Smooth muscle cell of the coronary artery (primary cell): ENCODE measurements around the gene NOPCHAP1. TPM values are rescaled to one million over a fixed set of nuclear protein-coding genes. Genes with fewer than 3 reads are reported as not detected.

Experiments
- total RNA-seq: library from RNA; depleted of rRNA; stranded (reverse); fragments of >200 nt; gene quantifications from 2 replicates; pipeline ENCODE4 v1.2.3, GENCODE V29; 2014; ENCODE audit warnings: low replicate concordance

Gene NOPCHAP1, protein sequence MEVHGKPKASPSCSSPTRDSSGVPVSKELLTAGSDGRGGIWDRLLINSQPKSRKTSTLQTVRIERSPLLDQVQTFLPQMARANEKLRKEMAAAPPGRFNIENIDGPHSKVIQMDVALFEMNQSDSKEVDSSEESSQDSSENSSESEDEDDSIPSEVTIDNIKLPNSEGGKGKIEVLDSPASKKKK
- 8.3 and 34.0 TPM in 2 replicates for total RNA-seq

DNA sequence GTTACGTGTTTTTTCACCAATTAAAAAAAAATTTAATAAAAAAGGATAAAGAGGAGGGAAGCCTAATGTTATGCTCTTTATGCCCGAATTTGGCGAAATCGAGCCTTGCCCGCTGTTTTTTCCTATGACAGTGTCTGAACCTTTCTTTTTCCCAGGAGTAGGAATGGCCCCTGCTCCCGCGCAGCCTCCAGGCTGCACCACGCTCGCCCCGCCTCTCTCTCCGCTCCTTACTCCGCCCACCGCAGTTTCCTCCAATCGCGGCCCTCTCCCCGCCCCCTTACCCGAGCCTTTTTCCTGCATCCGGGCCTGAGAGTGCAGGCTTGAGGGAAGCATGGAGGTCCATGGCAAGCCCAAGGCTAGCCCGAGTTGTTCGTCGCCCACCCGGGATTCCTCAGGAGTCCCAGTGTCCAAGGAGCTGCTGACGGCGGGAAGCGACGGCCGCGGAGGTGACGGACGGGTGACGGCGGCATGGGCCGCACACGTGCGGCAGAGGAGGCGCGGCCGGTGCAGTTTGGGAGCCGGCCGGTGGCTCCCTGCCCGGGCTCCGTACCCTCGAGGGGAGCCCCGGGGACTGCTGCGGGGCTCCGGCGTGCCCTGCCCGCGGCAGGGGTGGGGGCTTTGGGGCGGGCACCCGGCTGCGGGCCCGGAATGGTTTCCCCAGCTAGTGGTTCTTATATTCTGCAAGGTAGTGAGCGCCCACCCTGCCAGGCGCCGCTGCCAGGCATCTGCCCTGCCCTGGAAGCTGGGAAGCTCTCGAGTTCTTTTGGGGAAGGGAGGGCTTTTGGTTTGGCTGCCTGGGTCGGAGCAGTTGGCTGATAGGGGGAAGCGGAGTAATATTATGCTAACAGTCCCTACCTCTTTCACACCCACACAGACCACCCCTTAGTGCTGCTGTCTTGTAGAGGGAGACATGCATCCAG is at the start of gene NOPCHAP1:
Gene NOPCHAP1, plus strand, starts transcription at position 295 of the 920 bp plus-strand sequence. Its CDS starts 37 bp downstream, at position 332.

DNA sequence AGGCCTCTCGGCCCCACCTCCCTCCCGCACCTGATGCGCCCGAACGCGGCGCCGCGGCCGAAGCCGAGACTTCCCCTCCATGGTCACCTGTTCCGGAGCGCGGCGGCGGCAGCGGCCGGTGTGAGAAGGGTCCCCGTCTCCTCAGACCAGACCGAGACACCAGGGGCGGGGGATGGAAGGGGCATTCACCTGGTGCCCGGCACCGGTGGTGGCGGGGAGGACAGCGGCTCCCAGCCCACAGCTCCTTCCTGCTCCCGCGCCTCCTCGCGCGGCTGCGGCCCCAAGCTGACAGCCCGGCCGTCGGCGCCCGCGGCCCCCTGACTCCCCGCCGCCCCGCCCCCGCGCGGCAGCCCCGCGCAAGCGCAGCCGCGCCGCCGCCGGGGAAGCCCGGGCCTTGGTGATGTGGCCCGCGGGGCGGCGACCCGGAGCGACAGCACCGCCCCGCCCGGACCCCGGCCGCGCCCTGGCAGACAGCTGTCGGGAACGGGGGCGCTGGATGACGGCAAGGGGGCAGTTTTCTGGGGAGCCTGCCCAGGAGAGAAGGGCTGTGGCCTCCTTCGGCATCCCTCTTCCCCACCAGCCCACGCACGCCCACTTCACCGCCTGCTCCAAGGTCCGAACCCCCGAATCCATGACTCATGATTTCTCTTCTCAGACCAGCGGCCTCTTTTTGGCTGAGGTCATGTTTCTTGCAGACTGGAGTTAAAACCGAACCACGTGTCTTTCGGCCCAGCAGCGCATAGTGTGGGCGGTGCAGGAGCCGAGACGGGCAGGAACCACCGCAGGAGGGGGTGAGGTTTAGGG is 27.9 kb upstream of the NOPCHAP1 start, which contains the start of gene SLC41A2:
Gene SLC41A2, minus strand, starts transcription at position 290 of the 804 bp plus-strand sequence. CDS start 29,763 bp downstream, outside the sequence.

Other genes with a start within 250 kb of the NOPCHAP1 start
- 6.7 and 20.2 TPM in 2 replicates for gene SLC41A2, start 28.0 kb upstream of the NOPCHAP1 start, total RNA-seq
- gene ALDH1L2, start 98.1 kb downstream of the NOPCHAP1 start, total RNA-seq = 20.4 and 40.1 TPM in 2 replicates
- 45.0 and 55.8 TPM in 2 replicates for gene WASHC4, start 121.4 kb downstream of the NOPCHAP1 start, total RNA-seq
- 23.2 and 59.1 TPM in 2 replicates for gene APPL2, start 249.9 kb downstream of the NOPCHAP1 start, total RNA-seq